H1 (cell line): Measurements from ENCODE around the gene CTNND2. TPM values are rescaled to one million over a fixed set of nuclear protein-coding genes. Genes with fewer than 3 reads are reported as not detected.

Source experiments
- CTCF ChIA-PET: fragments of 300-600 bp; sonication (Branson Sonifier 250); formaldehyde crosslinking; loops from one replicate; lab custom pipeline; 2021; ENCODE audit not compliant: partially characterized antibody; lab: Charles Lee
- POLR2A ChIA-PET: fragments of 300-600 bp; sonication (Branson Sonifier 250); formaldehyde crosslinking; loops from one replicate; lab custom pipeline; 2021; ENCODE audit warnings: inconsistent platforms; ENCODE audit not compliant: partially characterized antibody; lab: Charles Lee
- DNase-seq, 2 experiments: peaks; one replicate each; pipeline versions ENCODE4 v3.0.0 to v3.0.0-alpha.2; 2010 to 2022; ENCODE audit warnings: low spot score in 2 of 2, low read depth in 1 of 2, mixed read lengths in 1 of 2
- FAIRE-seq: peaks from 2 replicates; lab custom pipeline; 2011; peaks lifted over from hg19 to GRCh38; lab: Jason Lieb, UNC
- H2AFZ ChIP-seq: 2 replicates; pipeline ENCODE4 v1.8.1; 2012; ENCODE audit warnings: low read length, inconsistent platforms
- H2AK5ac ChIP-seq: 2 replicates; pipeline ENCODE4 v1.6.1; 2013; ENCODE audit warnings: low read depth, low read length
- H2BK120ac ChIP-seq: replicated peaks from 2 replicates; pipeline ENCODE3; 2013; ENCODE audit warnings: low read depth, low read length, inconsistent platforms
- H2BK12ac ChIP-seq: 2 replicates; pipeline ENCODE4 v1.6.1; 2013; ENCODE audit warnings: low read depth, low read length
- H2BK15ac ChIP-seq: 2 replicates; pipeline ENCODE4 v1.6.1; 2013; ENCODE audit warnings: low read length
- H2BK20ac ChIP-seq: 2 replicates; pipeline ENCODE4 v1.6.1; 2013; ENCODE audit warnings: low read length
- H2BK5ac ChIP-seq: 2 replicates; pipeline ENCODE4 v1.6.1; 2013; ENCODE audit warnings: low read depth, low read length
- H3K14ac ChIP-seq: 2 replicates; pipeline ENCODE4 v1.6.1; 2013; ENCODE audit warnings: inconsistent platforms; ENCODE audit not compliant: insufficient read length
- H3K18ac ChIP-seq: 2 replicates; pipeline ENCODE4 v1.6.1; 2013; ENCODE audit warnings: low read length; ENCODE audit errors: extremely low read depth
- H3K23ac ChIP-seq: 2 replicates; pipeline ENCODE4 v1.6.1; 2013; ENCODE audit warnings: inconsistent platforms; ENCODE audit not compliant: insufficient read length
- H3K23me2 ChIP-seq: 2 replicates; pipeline ENCODE4 v1.6.1; 2013; ENCODE audit warnings: low read depth, low read length
- H3K27ac ChIP-seq: 2 replicates; pipeline ENCODE4 v1.6.1; 2011; ENCODE audit warnings: low read depth, low read length, inconsistent platforms
- H3K27me3 ChIP-seq, 4 experiments: replicated peaks in 1 of 4; 1 replicate in 1 of 4; 2 replicates in 3 of 4; pipeline versions ENCODE4 v1.6.1 to v1.8.1; 2011 to 2013; ENCODE audit warnings: low read length in 3 of 4, mild to moderate bottlenecking in 3 of 4, inconsistent platforms in 2 of 4, mixed read lengths in 2 of 4, moderate library complexity in 1 of 4; ENCODE audit not compliant: control insufficient read depth in 3 of 4, insufficient read depth in 3 of 4; ENCODE audit errors: extremely low read depth in 1 of 4
- H3K36me3 ChIP-seq, 4 experiments: 2 replicates each; pipeline versions ENCODE4 v1.6.1 to v1.8.1; 2011 to 2013; ENCODE audit warnings: mild to moderate bottlenecking in 4 of 4, low read length in 3 of 4, moderate library complexity in 2 of 4, control low read depth in 1 of 4, inconsistent platforms in 1 of 4; ENCODE audit not compliant: insufficient read depth in 4 of 4, control insufficient read depth in 2 of 4
- H3K4ac ChIP-seq: replicated peaks from 2 replicates; pipeline ENCODE3; 2013; ENCODE audit warnings: low read length, low read depth, mixed read lengths, inconsistent platforms; ENCODE audit not compliant: insufficient read length
- H3K4me1 ChIP-seq, 4 experiments: replicated peaks in 1 of 4; 1 replicate in 1 of 4; 2 replicates in 3 of 4; pipeline versions ENCODE4 v1.6.1 to v1.8.1; 2011 to 2013; ENCODE audit warnings: low read length in 3 of 4, inconsistent platforms in 2 of 4, mixed read lengths in 1 of 4; ENCODE audit not compliant: insufficient read depth in 4 of 4, control insufficient read depth in 3 of 4
- H3K4me2 ChIP-seq, 2 experiments: 2 replicates each; pipeline versions ENCODE4 v1.6.1 to v1.8.1; 2011 to 2013; ENCODE audit warnings: low read depth in 2 of 2, low read length in 2 of 2, control low read depth in 1 of 2, inconsistent platforms in 1 of 2, mild to moderate bottlenecking in 1 of 2; ENCODE audit not compliant: insufficient read depth in 1 of 2
- H3K4me3 ChIP-seq, 4 experiments: fragments of 200-600, 300-600 bp in 1 of 4; sonication (generic), shearing (Covaris generic), sonication (Bioruptor Twin) in 1 of 4; 2 replicates each; pipeline versions ENCODE4 v1.5.1 to v1.8.1; 2011 to 2016; ENCODE audit warnings: low read length in 4 of 4, low read depth in 3 of 4, control low read depth in 2 of 4, inconsistent platforms in 2 of 4, mild to moderate bottlenecking in 2 of 4, mixed read lengths in 1 of 4, moderate library complexity in 1 of 4; ENCODE audit not compliant: insufficient read depth in 2 of 4; ENCODE audit errors: extremely low read depth in 1 of 4
- H3K56ac ChIP-seq: replicated peaks from 2 replicates; pipeline ENCODE3; 2013; ENCODE audit warnings: low read depth, mild to moderate bottlenecking, mixed read lengths, low read length, inconsistent platforms; ENCODE audit not compliant: insufficient read length
- H3K79me1 ChIP-seq: 2 replicates; pipeline ENCODE4 v1.6.1; 2013; ENCODE audit warnings: low read depth, low read length, control low read depth
- H3K79me2 ChIP-seq, 2 experiments: 2 replicates each; pipeline versions ENCODE4 v1.6.1 to v1.8.1; 2012 to 2013; ENCODE audit warnings: low read length in 2 of 2, mild to moderate bottlenecking in 2 of 2, inconsistent platforms in 1 of 2; ENCODE audit not compliant: insufficient read depth in 2 of 2, control insufficient read depth in 1 of 2
- H3K9ac ChIP-seq, 4 experiments: replicated peaks in 1 of 4; 1 replicate in 1 of 4; 2 replicates in 3 of 4; pipeline versions ENCODE4 v1.6.1 to v1.8.1; 2011 to 2013; ENCODE audit warnings: low read depth in 3 of 4, low read length in 3 of 4, control low read depth in 2 of 4, mild to moderate bottlenecking in 2 of 4, moderate library complexity in 2 of 4, inconsistent platforms in 1 of 4; ENCODE audit errors: extremely low read depth in 1 of 4
- H3K9me3 ChIP-seq, 2 experiments: 2 replicates each; pipeline versions ENCODE4 v1.6.1 to v1.8.1; 2012 to 2013; ENCODE audit warnings: mild to moderate bottlenecking in 2 of 2, moderate library complexity in 2 of 2, control low read depth in 1 of 2, inconsistent platforms in 1 of 2, low read depth in 1 of 2, low read length in 1 of 2, mixed read lengths in 1 of 2; ENCODE audit not compliant: insufficient read depth in 2 of 2
- H4K20me1 ChIP-seq, 2 experiments: replicated peaks in 1 of 2; 2 replicates each; pipeline versions ENCODE3 to v1.8.1; 2011 to 2013; ENCODE audit warnings: inconsistent platforms in 2 of 2, low read length in 2 of 2, mild to moderate bottlenecking in 1 of 2; ENCODE audit not compliant: insufficient read depth in 2 of 2, control insufficient read depth in 1 of 2
- H4K5ac ChIP-seq: 2 replicates; pipeline ENCODE4 v1.6.1; 2013; ENCODE audit warnings: low read length, low read depth, mixed read lengths, inconsistent platforms; ENCODE audit not compliant: insufficient read length
- H4K8ac ChIP-seq: 2 replicates; pipeline ENCODE4 v1.8.0; 2013; ENCODE audit warnings: mild to moderate bottlenecking, moderate library complexity, low read length, inconsistent platforms; ENCODE audit not compliant: insufficient read depth; ENCODE audit errors: extremely low read depth
- H4K91ac ChIP-seq: replicated peaks from 2 replicates; pipeline ENCODE3; 2013; ENCODE audit warnings: low read length, mixed read lengths, inconsistent platforms; ENCODE audit not compliant: insufficient read length
- ATF2 ChIP-seq: IDR thresholded peaks from 2 replicates; pipeline ENCODE4 v1.6.1; 2012; ENCODE audit warnings: low read length, inconsistent platforms
- CHD1 ChIP-seq: IDR thresholded peaks from 2 replicates; pipeline ENCODE4 v1.6.1; 2012; ENCODE audit warnings: low read depth, low read length, improper control_type of control experiment
- EGR1 ChIP-seq: IDR thresholded peaks from 2 replicates; pipeline ENCODE4 v1.6.1; 2011; ENCODE audit warnings: low read depth, low read length, borderline replicate concordance
- EZH2 ChIP-seq: fragments of 200-600 bp; sonication (generic); IDR thresholded peaks from 2 replicates; pipeline ENCODE4 v1.7.1; 2012; ENCODE audit warnings: low read depth, mild to moderate bottlenecking, moderate library complexity, low read length, inconsistent platforms; ENCODE audit not compliant: severe bottlenecking
- GTF2F1 ChIP-seq: IDR thresholded peaks from 2 replicates; pipeline ENCODE4 v1.6.1; 2012; ENCODE audit warnings: low read depth, low read length, improper control_type of control experiment, borderline replicate concordance
- KDM5A ChIP-seq: fragments of 200-600 bp; IDR thresholded peaks from 2 replicates; pipeline ENCODE4 v1.7.1; 2012; ENCODE audit warnings: mild to moderate bottlenecking, low read length, inconsistent platforms, mixed read lengths
- PHF8 ChIP-seq: fragments of 200-600 bp; sonication (generic); conservative IDR thresholded peaks from 2 replicates; pipeline ENCODE4 v1.7.1; 2012; ENCODE audit warnings: low read depth, mild to moderate bottlenecking, inconsistent platforms, low read length, moderate library complexity
- SAP30 ChIP-seq: fragments of 300-600 bp; sonication (generic); IDR thresholded peaks from 2 replicates; pipeline ENCODE4 v1.7.1; 2012; ENCODE audit warnings: low read length, moderate library complexity, mild to moderate bottlenecking, inconsistent platforms; ENCODE audit not compliant: insufficient read depth, insufficient replicate concordance
- TBP ChIP-seq: IDR thresholded peaks from 2 replicates; pipeline ENCODE4 v1.6.1; 2011; ENCODE audit warnings: low read depth, low read length, improper control_type of control experiment
- WGBS, 2 experiments: shearing (Covaris generic) in 1 of 2; methylation state at CpG; one replicate each; pipeline versions ENCODE4 v1.1.6 to v1.1.7; 2013 to 2015; ENCODE audit warnings: low lambda C conversion rate in 2 of 2, mixed read lengths in 2 of 2, inconsistent platforms in 1 of 2, low coverage in 1 of 2, missing lambda C conversion rate in 1 of 2; ENCODE audit not compliant: insufficient replicate concordance in 2 of 2, insufficient coverage in 1 of 2, insufficient read length in 1 of 2; ENCODE audit errors: extremely low coverage in 1 of 2, missing lambda C conversion rate in 1 of 2; 5-methylcytosine and 5-hydroxymethylcytosine counted together
- polyA plus RNA-seq, 7 experiments: library from polyadenylated mRNA; depleted of rRNA in 3 of 7; stranded (reverse) in 5 of 7; unstranded in 2 of 7; fragments of >200 nt in 5 of 7; fragments of 200-250 nt in 2 of 7; gene quantifications; 1 replicate in 5 of 7; 2 replicates in 1 of 7; 4 replicates in 1 of 7; pipeline versions ENCODE4 v1.2.1 to v1.2.3, GENCODE V29; 2011 to 2013; ENCODE audit warnings: missing spikeins in 2 of 7, mixed read lengths in 2 of 7
- total RNA-seq: library from RNA; stranded (reverse); fragmentation: NEBNext Ultra II Directional; extraction: Animal tissue kit (Norgen Biotek cat#: 25700); gene quantifications from 2 replicates; pipeline ENCODE4 v1.2.1, GENCODE V29; 2021
- TF ChIP-seq, protein P1 (sequence below): IDR thresholded peaks from 2 replicates; pipeline ENCODE4 v1.6.1; 2011; ENCODE audit warnings: low read length, improper control_type of control experiment

CTNND2 gene
- total and polyA plus RNA-seq, 2 of the 8 experiments (the other 6 are each of a cell fraction or from before 2014, with no cell fraction given): 7.4 to 14.2 TPM

DNA sequence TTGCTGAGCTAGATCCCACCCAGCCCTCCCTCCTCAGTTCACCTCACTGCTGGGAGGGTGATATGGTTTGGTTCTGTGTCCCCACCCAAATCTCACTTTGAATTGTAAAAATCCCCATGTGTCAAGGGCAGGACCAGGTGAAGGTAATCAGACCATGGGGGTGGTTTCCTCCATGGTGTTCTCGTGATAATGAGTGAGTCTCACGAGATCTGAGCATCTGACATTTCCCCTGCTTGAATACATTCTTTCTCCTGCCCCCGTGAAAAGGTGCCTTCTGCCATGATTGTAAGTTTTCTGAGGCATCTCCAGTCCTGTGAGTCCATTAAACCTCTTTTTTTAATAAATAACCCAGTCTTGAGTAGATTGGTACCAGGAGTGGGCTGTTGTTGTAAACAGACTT lies 673.4 kb downstream of the CTNND2 start:
- POLR2A ChIA-PET: no interaction called here
- 95% methylated on average over 3 of the region's 3 CpGs; no CpG with 5 or more reads in 1 of the 2 experiments for WGBS, 2 experiments
- FAIRE-seq: no peak

More for the DNA sequence above, 673.4 kb downstream of the CTNND2 start:
- no peak overlapping the region for H2BK5ac ChIP-seq
- no peak overlapping the region for H2AFZ ChIP-seq
- H2BK12ac ChIP-seq: no peak overlapping the region
- no peaks in the 10 kb centered on the region for H3K4me1 ChIP-seq
- H3K36me3 ChIP-seq: no peaks in the 10 kb centered on the region
- H4K5ac ChIP-seq: no peak overlapping the region
- no peak overlapping the region for H3K18ac ChIP-seq
- no peaks in the 10 kb centered on the region for H3K79me2 ChIP-seq
- H3K14ac ChIP-seq: no peak overlapping the region
- H2BK120ac ChIP-seq: no peak overlapping the region
- H3K9ac ChIP-seq: no peak overlapping the region
- H2BK20ac ChIP-seq: no peak overlapping the region
- H3K4ac ChIP-seq: no peak overlapping the region
- no peaks in the 10 kb centered on the region for H3K23me2 ChIP-seq
- no peak overlapping the region for H3K23ac ChIP-seq
- DNase-seq: no peak
- no peak overlapping the region for H4K91ac ChIP-seq
- no peaks in the 10 kb centered on the region for H3K27me3 ChIP-seq
- H4K20me1 ChIP-seq: no peaks in the 10 kb centered on the region
- TF ChIP-seq SAP30: no peak
- no peak for TF ChIP-seq PHF8
- no peak for TF ChIP-seq EGR1
- TF ChIP-seq EZH2: no peak
- no peak for TF ChIP-seq GTF2F1
- no peak for TF ChIP-seq KDM5A
- no peak for TF ChIP-seq CHD1
- TF ChIP-seq, protein P1, sequence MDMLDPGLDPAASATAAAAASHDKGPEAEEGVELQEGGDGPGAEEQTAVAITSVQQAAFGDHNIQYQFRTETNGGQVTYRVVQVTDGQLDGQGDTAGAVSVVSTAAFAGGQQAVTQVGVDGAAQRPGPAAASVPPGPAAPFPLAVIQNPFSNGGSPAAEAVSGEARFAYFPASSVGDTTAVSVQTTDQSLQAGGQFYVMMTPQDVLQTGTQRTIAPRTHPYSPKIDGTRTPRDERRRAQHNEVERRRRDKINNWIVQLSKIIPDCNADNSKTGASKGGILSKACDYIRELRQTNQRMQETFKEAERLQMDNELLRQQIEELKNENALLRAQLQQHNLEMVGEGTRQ: no peak
- no peak for TF ChIP-seq ATF2
- no peak for TF ChIP-seq TBP
- H2AK5ac ChIP-seq: no peak overlapping the region
- no peaks in the 10 kb centered on the region for H3K79me1 ChIP-seq
- CTCF ChIA-PET: no interaction called here
- no peak overlapping the region for H3K4me2 ChIP-seq
- H3K4me3 ChIP-seq: no peak overlapping the region
- H3K56ac ChIP-seq: no peak overlapping the region
- no peak overlapping the region for H3K27ac ChIP-seq
- H2BK15ac ChIP-seq: no peak overlapping the region
- peaks cover 8 to 10% of the 10 kb centered on the region in 2 experiments; a peak in 3 of 4 replicates for H3K9me3 ChIP-seq
- no peak overlapping the region for H4K8ac ChIP-seq
